ENCODE results near the gene CYGB. TPM values are rescaled to one million over a fixed set of nuclear protein-coding genes. Genes with fewer than 3 reads are reported as not detected.

CYGB gene
- total RNA-seq, 2 experiments from 2014 or later, result 0.44 to 0.57 TPM

- Histone ChIP-seq H3K27ac (ENCODE audit: low read depth, low read length, poor library complexity, severe bottlenecking) (no peak overlapping the region), H3K4me1 (ENCODE audit: insufficient read depth, low read length, poor library complexity, severe bottlenecking) (peaks cover 7% of the 10 kb centered on the region), H3K4me2 (ENCODE audit: low read length) (no peak overlapping the region), H4K20me1 (ENCODE audit: insufficient read depth, low read length) (no peaks in the 10 kb centered on the region), H3K9me2 (ENCODE audit: insufficient read depth, low read length) (no peaks in the 10 kb centered on the region), H3K4me3 (ENCODE audit: low read depth, low read length, poor library complexity, severe bottlenecking) (no peak overlapping the region), H3K9me3 (ENCODE audit: low read length) (no peaks in the 10 kb centered on the region), H2AFZ (ENCODE audit: low read length) (0 out of 2 replicates have a peak overlapping the region, but pooled peaks have one; percentile 25), H3K36me3 (ENCODE audit: insufficient read depth, low read length) (no peaks in the 10 kb centered on the region), H3K79me2 (ENCODE audit: insufficient read depth, low read depth, low read length) (no peaks in the 10 kb centered on the region)
- BruUV-seq (replicated peaks), result no TSS peak
- TF ChIP-seq, protein P1, sequence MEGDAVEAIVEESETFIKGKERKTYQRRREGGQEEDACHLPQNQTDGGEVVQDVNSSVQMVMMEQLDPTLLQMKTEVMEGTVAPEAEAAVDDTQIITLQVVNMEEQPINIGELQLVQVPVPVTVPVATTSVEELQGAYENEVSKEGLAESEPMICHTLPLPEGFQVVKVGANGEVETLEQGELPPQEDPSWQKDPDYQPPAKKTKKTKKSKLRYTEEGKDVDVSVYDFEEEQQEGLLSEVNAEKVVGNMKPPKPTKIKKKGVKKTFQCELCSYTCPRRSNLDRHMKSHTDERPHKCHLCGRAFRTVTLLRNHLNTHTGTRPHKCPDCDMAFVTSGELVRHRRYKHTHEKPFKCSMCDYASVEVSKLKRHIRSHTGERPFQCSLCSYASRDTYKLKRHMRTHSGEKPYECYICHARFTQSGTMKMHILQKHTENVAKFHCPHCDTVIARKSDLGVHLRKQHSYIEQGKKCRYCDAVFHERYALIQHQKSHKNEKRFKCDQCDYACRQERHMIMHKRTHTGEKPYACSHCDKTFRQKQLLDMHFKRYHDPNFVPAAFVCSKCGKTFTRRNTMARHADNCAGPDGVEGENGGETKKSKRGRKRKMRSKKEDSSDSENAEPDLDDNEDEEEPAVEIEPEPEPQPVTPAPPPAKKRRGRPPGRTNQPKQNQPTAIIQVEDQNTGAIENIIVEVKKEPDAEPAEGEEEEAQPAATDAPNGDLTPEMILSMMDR (conservative IDR thresholded peaks at IDR 0.05; ENCODE audit: low read length), result no peak
- no peak for TF ChIP-seq EZH2phosphoT487 (IDR thresholded peaks at IDR 0.05; ENCODE audit: borderline replicate concordance, low read depth, low read length)
- CTCF ChIA-PET (ENCODE audit: unreplicated experiment), result interaction anchor here (1.2 kb wide), 1 partner anchor 11 kb away, joined by 4 read pairs; no protein-coding TSS in a partner anchor
- peak; percentile 75 for DNase-seq (ENCODE audit: low spot score)
- intact Hi-C loops (cut with micrococcal nuclease; ENCODE audit: unreplicated experiment), result no loop called here
- POLR2A ChIA-PET, result interaction anchor here (1.5 kb wide), 1 partner anchor 12 kb away, joined by 8 read pairs; no protein-coding TSS in a partner anchor
These were observed 3.1 kb upstream of the CYGB start for GRCh38 chr17:76540381-76541300.

- Histone ChIP-seq H3K27ac (ENCODE audit: low read depth, low read length, poor library complexity, severe bottlenecking) (no peak within 1 kb of the TSS), H3K4me2 (ENCODE audit: low read length) (no peak within 1 kb of the TSS), H3K9me2 (ENCODE audit: insufficient read depth, low read length) (no peaks in the 10 kb centered on the region), H3K4me1 (ENCODE audit: insufficient read depth, low read length, poor library complexity, severe bottlenecking) (peaks cover 7% of the 10 kb centered on the region), H2AFZ (ENCODE audit: low read length) (0 out of 2 replicates have a peak within 1 kb of the TSS, but pooled peaks have one; percentile 25), H3K79me2 (ENCODE audit: insufficient read depth, low read depth, low read length) (no peaks in the 10 kb centered on the region), H3K36me3 (ENCODE audit: insufficient read depth, low read length) (no peaks in the 10 kb centered on the region), H4K20me1 (ENCODE audit: insufficient read depth, low read length) (no peaks in the 10 kb centered on the region), H3K4me3 (ENCODE audit: low read depth, low read length, poor library complexity, severe bottlenecking) (no peak within 1 kb of the TSS), H3K9me3 (ENCODE audit: low read length) (no peaks in the 10 kb centered on the region)
- intact Hi-C loops (cut with micrococcal nuclease; ENCODE audit: unreplicated experiment), result no loop called here
- no TSS peak for BruUV-seq (replicated peaks)
- peak; percentile 30 for DNase-seq (ENCODE audit: low spot score)
- TF ChIP-seq EZH2phosphoT487 (IDR thresholded peaks at IDR 0.05; ENCODE audit: borderline replicate concordance, low read depth, low read length), result no peak
- TF ChIP-seq, protein P1 (conservative IDR thresholded peaks at IDR 0.05; ENCODE audit: low read length), result peak; percentile 51; the same call in 1 of the 2 replicates
- CTCF ChIA-PET (ENCODE audit: unreplicated experiment), result interaction anchor here (1.2 kb wide), 1 partner anchor 12 kb away, joined by 4 read pairs; no protein-coding TSS in a partner anchor
- POLR2A ChIA-PET, result interaction anchor here (1.5 kb wide), 1 partner anchor 11 kb away, joined by 8 read pairs; no protein-coding TSS in a partner anchor
These were observed 2.2 kb upstream of the CYGB start, which contains the start of gene PRCD for GRCh38 chr17:76539631-76540271. Gene PRCD, plus strand, starts transcription at chr17:76540044. Its CDS starts 98 bp downstream, at chr17:76540142.
